GM19372 (cell line): ENCODE results near the gene OR7G2.
"Not testable (repeated sequence)": the region's sequence is repeated elsewhere in the genome, so short reads cannot be mapped to it uniquely, and the experiment has no call there.

Experiments used
- ATAC-seq: cut with Tn5 transposase; IDR thresholded peaks from one replicate; pipeline ENCODE4 v1.9.1; 2021; ENCODE audit warnings: mild to moderate bottlenecking, low read depth, moderate library complexity; ENCODE audit not compliant: unreplicated experiment

OR7G2 gene

DNA sequence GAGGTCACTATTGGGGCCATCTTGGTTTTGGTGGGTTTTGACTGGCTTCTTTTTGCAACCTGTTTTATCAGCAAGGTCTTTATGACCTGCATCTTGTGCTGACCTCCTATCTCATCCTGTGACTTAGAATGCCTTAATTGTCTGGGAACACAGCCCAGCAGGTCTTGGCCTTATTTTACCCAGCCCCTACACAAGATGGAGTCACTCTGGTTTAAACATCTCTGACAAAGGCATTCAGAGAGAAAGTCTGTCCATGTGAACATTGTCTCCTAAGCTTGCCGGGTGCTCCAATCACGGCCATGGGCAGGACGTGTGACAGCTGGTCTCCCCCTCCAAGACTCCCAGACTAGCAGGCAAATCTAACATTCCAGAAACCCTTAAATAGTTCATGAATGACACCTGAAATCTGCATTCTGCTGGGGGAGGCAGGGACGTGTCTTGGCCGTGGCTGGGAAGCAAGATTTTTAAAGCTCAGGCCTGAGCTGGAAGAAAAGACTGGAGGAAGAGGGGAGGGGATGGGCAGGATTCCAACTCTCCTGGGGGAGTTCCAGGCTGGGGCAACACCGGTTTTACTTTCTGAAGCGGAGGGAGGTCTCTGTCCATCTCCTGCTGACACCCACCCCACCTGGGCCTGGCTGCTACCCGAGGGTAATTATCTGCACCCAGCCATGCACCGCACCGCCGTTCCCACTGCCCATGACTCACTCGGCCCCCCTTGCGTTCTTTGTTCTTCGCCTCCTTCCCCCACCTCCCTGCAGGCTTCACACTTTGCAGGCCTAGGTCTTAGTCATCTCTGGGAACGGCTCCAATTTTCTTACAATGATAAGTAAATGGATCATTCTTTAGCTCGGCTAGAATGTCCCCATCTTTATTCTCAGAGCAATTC lies 32.0 kb downstream of the OR7G2 start:
- ATAC-seq = no peak

GRCh38 chr19:9073806-9074205 lies 33.5 kb downstream of the OR7G2 start:
- ATAC-seq = no peak

DNA sequence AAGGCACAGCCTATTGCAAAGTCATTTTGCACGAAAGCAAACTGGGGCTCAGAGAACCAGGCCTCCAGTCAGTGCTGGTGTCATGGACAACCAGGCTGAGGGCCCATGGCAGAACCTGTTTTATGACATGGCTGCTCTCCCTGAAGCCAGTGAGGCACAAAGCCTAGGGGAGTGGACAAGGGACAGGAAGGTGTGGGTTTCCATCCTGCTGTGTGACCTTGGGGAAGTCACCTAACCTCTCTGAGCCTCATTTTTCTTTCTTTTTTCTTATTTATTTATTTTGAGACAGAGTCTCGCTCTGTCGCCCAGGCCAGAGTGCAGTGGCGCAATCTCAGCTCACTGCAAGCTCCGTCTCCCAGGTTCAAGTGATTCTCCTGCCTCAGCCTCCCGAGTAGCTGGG lies 35.6 kb downstream of the OR7G2 start:
- not testable (repeated sequence) for ATAC-seq

DNA sequence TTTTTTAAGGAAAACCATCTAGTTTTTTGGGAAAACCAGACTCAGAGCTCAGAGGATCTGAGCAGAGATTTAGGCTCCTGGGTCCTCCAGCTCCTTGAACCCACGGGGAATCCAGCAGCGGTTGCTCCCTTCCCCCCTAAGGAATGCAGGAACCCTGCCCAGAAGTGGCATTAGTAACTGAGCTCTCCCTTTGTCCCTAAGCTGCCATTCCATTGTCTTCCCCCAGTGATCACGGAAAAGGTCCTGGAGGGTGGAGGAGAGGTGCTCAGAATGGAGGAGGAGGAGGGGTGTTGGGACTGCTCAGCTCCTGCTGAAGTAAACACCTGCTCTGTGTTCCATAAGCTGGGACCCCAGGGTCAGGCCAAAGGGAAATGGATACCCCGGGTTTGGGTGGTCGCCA lies 37.2 kb downstream of the OR7G2 start:
- ATAC-seq = no peak

- ATAC-seq = no peak
Measured at GRCh38 chr19:9065457-9066014, 41.7 kb downstream of the OR7G2 start.

- no peak for ATAC-seq
Measured at GRCh38 chr19:9061879-9062278, 45.4 kb downstream of the OR7G2 start.

- no peak for ATAC-seq
Measured at GRCh38 chr19:9060564-9061340, 46.5 kb downstream of the OR7G2 start.

DNA sequence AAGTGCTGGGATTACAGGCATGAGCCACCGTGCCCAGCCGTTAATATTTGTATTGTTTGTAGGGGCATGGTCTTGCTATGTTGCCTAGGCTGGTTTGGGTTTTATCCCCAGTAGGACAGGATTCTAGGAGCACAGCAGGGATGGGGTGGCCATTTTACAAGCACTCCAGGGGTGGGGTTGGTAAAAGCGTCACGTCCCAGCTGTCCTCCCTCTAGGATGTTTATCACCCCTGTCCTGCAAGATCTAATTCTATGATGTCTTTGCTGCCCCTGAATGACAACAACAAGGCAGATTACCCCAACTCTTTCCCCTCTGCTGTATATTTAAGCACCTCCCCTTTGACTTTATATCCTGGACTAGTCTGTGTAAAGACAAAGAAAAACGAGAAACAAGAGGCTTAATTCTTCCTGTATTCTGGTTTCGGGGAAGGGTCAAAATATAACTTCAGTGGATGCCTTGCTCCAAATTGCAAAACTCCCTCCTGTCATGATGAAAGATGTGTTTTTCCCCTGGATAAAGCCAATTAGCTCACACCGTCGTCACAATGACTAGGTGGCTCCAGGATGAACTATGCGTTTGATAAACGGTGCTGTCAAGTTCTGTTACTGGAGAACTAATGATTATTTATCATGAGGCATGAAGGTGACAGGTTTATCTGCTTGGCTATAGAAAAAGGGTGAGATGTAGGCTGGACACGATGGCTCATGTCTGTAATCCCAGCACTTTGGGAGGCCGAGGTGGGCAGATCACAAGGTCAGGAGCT lies 48.2 kb downstream of the OR7G2 start:
- ATAC-seq = no peak

DNA sequence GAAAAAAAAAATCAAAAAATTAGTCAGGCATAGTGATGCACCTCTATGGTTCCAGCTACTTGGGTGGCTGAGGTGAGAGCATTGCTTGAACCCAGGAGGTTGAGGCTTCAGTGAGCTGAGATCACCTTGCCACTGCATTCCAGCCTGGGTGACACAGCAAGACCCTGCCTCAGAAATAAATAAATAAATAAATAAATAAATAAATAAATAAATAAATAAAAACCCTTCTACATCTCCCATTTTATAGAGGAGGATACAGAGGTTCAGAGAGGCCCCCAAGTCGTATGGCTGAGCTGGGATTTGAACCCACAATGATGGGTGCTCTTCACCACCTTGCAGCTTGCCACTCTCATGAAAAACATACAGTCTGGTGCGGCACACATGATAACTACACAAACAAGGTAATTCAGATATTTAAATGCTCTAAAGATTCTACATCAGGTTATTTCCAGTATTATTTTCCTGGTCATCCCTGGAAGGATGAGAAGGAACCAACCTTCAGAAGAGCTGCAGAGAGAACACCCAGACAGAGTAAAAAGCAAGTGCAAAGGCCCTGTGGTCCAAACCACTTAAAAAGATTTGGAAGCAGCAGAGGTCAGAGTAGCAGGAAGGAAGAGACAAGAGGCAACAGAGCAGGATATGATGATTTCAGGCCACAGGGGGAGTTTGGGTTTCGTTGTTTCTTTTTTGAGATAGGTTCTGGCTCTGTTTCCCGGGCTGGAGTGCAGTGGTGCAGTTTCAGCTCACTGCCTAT lies 49.6 kb downstream of the OR7G2 start:
- no peak for ATAC-seq

DNA sequence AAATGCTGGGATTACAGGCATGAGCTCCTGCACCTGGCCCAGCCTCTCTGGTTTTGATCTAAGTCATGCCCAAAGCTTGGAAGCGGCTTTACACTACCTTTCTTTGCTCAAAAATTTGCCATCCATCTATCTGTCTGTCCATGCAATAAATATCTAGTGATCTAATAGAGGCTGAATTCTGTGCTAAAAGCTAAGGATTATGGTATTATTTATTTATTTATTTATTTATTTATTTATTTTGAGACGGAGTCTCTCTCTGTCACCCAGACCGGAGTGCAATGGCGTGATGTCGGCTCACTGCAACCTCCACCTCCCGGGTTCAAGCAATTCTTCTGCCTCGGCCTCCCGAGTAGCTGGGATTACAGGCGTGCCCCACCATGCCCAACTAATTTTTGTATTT lies 51.1 kb downstream of the OR7G2 start:
- not testable (repeated sequence) for ATAC-seq

- no peak for ATAC-seq
Measured at GRCh38 chr19:9054765-9055164, 52.5 kb downstream of the OR7G2 start.

GRCh38 chr19:9054207-9054606 lies 53.1 kb downstream of the OR7G2 start:
- ATAC-seq = no peak

DNA sequence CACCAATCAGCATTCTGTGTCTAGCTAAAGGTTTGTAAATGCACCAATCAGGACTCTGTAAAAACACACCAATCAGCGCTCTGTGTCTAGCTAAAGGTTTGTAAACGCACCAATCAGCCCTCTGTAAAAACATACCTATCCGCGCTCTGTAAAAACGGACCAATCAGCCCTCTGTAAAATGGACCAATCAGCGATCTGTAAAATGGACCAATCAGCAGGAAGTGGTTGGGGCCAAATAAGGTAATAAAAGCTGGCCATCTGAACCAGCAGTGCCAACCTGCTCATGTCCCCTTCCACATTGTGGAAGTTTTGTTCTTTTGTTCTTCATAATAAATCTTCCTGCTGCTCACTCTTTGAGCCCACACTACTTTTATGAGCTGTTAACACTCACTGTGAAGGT lies 53.6 kb downstream of the OR7G2 start:
- not testable (repeated sequence) for ATAC-seq

- ATAC-seq = no peak
Measured at GRCh38 chr19:9052894-9053293, 54.4 kb downstream of the OR7G2 start.
